GM19324 (cell line): ENCODE data around the gene CNTNAP2.
"Not testable (repeated sequence)": the region's sequence is repeated elsewhere in the genome, so short reads cannot be mapped to it uniquely, and the experiment has no call there.

Source experiments
- ATAC-seq: cut with Tn5 transposase; IDR thresholded peaks from one replicate; pipeline ENCODE4 v1.9.1; 2021; ENCODE audit warnings: mild to moderate bottlenecking, moderate library complexity; ENCODE audit not compliant: unreplicated experiment, low FRiP score

CNTNAP2 gene

DNA sequence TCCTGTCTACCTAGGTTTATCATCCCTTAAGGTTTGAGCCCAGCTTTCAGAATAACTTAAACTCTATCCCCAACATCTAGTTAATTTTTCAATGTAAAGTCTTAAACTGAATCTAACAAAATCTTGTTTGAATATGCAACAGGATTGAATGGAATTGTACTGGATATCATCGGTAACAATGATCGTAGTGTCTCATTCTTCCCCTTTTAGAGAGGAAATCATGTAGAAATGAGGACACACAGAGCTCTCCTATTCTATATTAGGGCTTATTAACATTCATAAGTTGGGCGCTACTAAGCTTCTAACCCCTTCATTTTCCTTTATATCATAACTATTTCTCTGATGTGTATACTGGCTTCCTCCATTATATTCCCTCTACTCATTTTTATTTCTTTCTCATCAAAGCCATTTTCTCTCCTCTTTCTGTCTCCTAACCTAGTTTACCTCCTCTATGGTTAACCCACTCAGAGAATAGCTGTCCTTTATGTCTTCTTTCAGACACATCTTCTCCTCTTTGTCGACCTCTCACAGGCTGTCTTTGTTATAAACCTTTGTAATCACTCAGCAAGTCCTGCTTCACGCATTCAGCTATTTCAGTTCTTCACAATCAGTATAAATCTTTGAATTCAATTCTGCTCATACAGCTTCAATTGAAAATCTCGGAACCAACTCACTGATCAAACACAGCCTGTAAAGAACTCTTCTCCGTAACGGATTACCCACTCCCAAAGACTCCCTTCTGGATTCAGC is 1455.0 kb downstream of the CNTNAP2 start:
- no peak for ATAC-seq

GRCh38 chr7:147578196-147578595 is 1461.6 kb downstream of the CNTNAP2 start:
- no peak for ATAC-seq

DNA sequence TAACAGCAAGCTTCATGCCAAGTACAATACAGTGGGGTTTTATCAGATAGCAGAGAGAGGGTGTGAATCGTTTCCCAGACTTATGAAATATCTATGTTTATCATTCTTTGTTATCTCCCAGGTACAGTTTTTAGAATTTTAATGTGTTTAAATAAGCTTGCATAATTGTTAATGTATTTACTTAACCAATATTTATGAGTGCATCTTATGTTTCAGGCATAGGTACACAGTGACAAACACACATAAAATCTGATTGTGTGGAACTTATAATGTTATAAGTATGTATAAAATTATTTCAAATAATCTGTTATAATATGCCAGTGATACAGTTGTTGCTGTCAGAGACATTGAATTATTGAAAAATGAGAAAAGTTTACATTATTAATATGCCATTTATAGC is 1462.5 kb downstream of the CNTNAP2 start:
- no peak for ATAC-seq

GRCh38 chr7:147584771-147585193 is 1468.2 kb downstream of the CNTNAP2 start:
- no peak for ATAC-seq

DNA sequence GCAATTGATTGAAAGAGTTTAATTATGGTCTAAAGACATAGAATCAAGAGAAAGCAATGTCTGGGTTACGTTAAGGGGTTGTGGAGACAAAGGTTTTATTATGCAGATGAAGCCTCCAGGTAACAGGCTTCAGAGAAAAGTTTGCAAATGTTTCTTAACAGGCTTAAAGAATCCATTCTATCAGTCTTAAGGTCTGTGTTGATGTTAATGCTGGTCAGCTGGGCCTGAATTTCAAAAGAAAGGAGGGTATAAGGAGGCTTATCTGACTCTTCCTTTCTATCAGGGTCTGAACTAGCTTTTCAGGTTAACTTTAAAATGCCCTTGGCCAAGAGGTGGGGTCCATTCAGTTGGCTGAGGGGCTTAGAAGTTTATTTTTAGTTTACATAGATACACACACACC is 1469.5 kb downstream of the CNTNAP2 start:
- ATAC-seq: no peak

GRCh38 chr7:147586526-147586925 is 1469.9 kb downstream of the CNTNAP2 start:
- ATAC-seq: no peak

DNA sequence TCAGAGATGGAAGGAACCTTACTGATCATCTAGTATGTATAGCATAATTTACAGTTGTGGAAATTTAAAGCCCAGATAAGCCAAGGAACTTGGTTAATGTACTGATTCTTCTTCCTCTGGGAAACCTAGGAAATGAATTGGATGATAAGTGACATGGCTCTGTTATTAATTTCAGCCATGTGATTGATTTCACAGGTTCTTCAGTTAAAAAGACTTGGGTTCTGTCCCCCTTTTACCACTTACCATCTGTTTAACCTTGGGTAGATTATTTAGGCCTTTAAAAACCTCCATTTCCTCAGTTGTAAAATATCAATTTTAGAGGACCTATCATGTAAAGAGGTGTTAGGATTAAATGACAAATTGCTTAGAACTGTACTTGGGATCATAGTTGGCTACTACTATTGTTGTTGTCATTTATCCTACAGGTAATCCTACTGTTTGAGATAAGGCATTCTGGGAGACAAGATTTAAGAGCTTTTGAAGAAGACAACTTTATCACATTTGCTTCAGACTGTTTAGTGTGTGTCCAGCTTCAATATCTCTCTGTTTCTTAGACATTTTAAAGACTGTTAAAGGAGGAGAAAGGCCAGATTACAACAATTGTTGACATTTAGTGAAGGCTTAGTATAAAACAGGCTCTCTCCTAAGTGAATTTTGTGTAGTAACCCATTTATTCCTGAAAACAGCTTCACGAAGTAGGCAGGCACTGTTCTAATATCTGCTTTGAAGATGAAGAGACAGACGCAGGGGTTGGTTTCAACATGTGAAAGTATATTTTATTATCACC is 1476.9 kb downstream of the CNTNAP2 start:
- ATAC-seq: no peak

DNA sequence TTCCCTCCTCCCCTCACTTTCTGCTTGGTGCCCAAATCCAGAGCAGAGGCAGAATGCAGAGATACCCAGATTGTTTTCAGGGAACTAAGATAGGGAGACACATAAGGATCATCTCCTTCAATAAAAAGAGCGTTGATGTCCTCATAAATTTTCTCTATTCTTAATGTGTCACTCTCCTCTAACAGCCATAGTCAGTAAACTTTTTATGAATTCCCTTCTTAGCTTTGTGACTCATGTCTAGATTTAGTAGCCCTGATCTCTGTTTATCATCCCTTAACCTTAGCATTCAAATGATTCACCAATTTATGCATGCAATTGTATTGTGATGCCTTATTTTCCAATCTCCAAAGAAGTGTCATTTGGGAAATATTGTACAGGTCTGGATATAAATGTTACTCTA is 1478.4 kb downstream of the CNTNAP2 start:
- no peak for ATAC-seq

DNA sequence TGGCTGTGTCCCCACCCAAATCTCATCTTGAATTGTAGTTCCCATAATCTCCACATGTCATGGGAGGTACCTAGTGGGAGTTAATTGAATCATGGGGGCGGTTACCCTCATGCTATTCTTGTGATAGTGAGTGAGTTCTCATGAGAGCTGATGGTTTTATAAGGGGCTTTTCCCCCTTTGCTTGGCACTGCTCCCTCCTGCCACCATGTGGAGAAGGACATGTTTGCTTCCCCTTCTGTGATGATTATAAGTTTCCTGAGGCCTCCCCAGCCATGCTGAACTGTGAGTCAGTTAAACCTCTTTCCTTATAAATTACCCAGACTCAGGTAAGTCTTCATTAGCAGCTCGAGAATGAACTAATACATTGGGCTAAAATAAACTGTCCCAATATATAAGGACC is 1482.1 kb downstream of the CNTNAP2 start:
- ATAC-seq: not testable (repeated sequence)

GRCh38 chr7:147605323-147605722 is 1488.7 kb downstream of the CNTNAP2 start:
- no peak for ATAC-seq

GRCh38 chr7:147607157-147607800 is 1490.7 kb downstream of the CNTNAP2 start:
- no peak for ATAC-seq

GRCh38 chr7:147611431-147611830 is 1494.8 kb downstream of the CNTNAP2 start:
- no peak for ATAC-seq

DNA sequence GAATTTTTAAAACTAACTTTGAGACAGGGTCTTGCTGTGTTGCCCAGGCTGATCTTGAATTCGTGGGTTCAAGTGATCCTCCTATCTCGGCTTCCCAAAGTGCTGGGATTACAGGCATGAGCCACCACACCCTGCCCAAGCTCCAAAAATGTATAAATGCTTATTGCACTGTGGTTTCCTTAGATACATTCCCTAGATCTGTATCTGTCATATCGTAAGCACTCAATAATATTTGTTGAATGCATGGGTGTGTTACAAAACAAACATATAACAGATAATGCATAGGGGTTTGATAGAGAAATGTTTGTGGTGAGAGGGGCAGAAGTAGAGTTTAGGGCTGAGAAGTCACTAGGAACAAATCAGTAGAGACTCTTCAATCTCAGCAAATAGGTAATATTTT is 1518.7 kb downstream of the CNTNAP2 start:
- ATAC-seq: no peak

DNA sequence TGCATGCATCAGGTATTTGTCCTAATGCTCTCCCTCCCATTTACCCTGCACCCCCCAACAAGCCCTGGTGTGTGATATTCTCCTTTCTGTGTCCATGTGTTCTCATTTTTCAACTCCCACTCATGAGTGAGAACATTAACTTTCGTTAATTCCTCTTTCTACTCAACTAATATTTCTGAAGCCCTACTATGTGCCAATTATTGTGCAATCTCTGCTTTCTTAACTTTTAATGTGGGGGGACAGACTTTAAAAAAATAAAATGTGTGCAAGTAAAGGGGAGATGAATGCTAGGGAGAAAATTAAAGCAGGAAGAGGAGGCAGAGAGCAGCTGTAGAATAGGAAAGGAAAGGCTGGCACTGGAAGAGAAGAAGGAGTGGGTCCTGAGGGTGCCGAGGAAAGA is 1520.0 kb downstream of the CNTNAP2 start:
- no peak for ATAC-seq

DNA sequence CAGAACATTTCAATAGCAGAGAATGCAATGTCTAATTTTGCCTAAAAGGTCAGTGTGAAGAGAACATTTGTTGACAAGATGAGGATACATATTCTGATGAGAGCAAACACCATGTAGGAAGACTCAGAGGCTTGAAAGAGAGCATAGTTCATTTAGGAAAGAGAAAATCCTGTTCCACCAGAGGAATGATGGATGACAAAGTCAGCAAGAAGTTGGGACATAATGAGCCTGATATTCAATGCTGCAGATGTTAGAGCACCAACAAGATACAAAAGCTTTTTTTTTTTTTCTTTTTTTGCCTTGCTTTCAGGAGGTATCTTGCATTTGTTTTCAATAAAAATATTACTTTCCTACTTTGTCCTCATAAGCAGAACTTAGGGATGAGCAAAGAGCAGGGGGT is 1522.0 kb downstream of the CNTNAP2 start:
- no peak for ATAC-seq

DNA sequence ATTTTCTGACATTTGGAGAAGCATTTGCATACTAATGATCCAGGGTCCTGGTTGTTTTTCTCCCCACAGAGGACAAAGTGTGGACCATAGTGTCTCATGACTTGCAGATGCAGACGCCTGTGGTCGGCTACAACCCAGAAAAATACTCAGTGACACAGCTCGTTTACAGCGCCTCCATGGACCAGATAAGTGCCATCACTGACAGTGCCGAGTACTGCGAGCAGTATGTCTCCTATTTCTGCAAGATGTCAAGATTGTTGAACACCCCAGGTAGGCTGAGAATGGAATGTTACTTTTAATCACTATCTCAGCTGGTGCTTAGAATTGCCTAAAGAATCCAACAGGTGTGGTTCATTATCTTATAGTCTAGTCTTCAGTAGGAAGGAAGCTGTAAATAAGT is 1522.4 kb downstream of the CNTNAP2 start:
- no peak for ATAC-seq

- ATAC-seq: no peak
These were observed 1523.2 kb downstream of the CNTNAP2 start for GRCh38 chr7:147639751-147640150.

DNA sequence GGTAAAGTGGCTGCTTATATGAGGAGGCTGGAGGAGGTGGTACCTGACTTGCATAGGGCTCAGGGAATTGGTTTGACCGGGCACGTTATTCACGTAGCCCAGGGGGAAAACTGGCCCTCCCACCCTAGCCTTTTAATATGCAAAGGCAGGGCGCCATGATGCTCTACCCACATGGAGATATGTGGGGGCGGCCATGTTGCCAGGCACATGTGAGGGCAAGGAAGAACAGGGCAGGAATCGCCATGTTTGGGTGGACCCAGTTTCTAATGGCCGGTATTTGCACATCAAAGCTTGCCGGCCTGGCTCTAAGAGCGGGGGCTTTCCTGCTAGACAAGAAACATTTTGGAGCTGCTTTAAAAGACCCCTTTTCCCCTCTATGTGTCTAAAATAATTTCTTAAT is 1524.2 kb downstream of the CNTNAP2 start:
- ATAC-seq: no peak

- ATAC-seq: no peak
These were observed 1530.0 kb downstream of the CNTNAP2 start for GRCh38 chr7:147646568-147646967.

GRCh38 chr7:147650991-147651390 is 1534.4 kb downstream of the CNTNAP2 start:
- no peak for ATAC-seq

DNA sequence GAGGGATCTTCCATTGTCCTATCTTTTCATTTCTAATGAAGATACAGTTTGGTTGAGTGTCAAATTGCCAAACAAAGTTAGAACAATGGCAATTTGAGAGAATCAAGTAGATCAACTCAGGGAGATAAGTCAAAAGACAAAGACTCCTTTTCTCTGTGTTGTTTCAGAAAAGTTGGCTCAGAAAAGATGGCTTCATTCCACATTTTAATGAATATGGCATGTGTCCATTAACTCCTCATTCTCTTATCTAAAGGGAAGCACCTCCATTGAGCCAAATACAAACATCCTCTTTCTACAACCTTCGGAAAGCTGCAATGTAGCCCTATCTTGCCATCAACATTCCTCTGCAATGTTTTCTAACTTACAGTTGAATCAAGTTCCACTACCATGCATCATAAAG is 1535.0 kb downstream of the CNTNAP2 start:
- no peak for ATAC-seq
